K562 (cell line): ENCODE data around the gene TCOF1. TPM values are rescaled to one million over a fixed set of nuclear protein-coding genes. Genes with fewer than 3 reads are reported as not detected.

Source experiments
- ATAC-seq: fragments of 200-7000 bp; cut with Tn5 transposase; 3 replicates; pipeline ENCODE4 v1.9.1; 2020; ENCODE audit warnings: moderate library complexity
- BruUV-seq: library from RNA; stranded (reverse); fragments of 400-500 nt; replicated peaks from 2 replicates; lab custom pipeline; 2021; lab: Mats Ljungman, UMichigan
- CTCF ChIA-PET: fragments of 300-600 bp; formaldehyde crosslinking; extraction: SDS; loops from one replicate; lab custom pipeline; 2021; ENCODE audit warnings: low intra/inter-chr PET ratio; lab: Yijun Ruan, JAX
- POLR2A ChIA-PET: fragments of 300-600, 350-650 bp; sonication (Branson Sonifier 250); formaldehyde crosslinking; extraction: SDS; loops from one replicate; lab custom pipeline; 2021; ENCODE audit warnings: antibody characterized with exemption, inconsistent platforms; lab: Yijun Ruan, JAX
- DNase-seq, 4 experiments: peaks; one replicate each; pipeline versions ENCODE4 v3.0.0 to v3.0.0-alpha.2; 2011 to 2018; ENCODE audit warnings: low spot score in 3 of 4, mixed read lengths in 3 of 4; ENCODE audit errors: extremely low read depth in 1 of 4
- FAIRE-seq: peaks from 2 replicates; lab custom pipeline; 2011; peaks lifted over from hg19 to GRCh38; lab: Jason Lieb, UNC
- H2AFZ ChIP-seq: 2 replicates; pipeline ENCODE4 v1.6.0; 2011; ENCODE audit warnings: low read depth, low read length, control low read depth, inconsistent platforms
- H3K27ac ChIP-seq: fragments of 200-600 bp; 3 replicates; pipeline ENCODE4 v1.8.0; 2011; ENCODE audit warnings: low read depth, mild to moderate bottlenecking, control low read depth, inconsistent platforms, low read length, moderate library complexity, mixed read lengths; ENCODE audit errors: extremely low read depth
- H3K27me3 ChIP-seq, 2 experiments: fragments of 300-600 bp in 1 of 2; 2 replicates in 1 of 2; 3 replicates in 1 of 2; pipeline versions ENCODE4 v1.6.0 to v1.8.0; 2011; ENCODE audit warnings: inconsistent platforms in 2 of 2, low read length in 2 of 2, mild to moderate bottlenecking in 1 of 2, mixed read lengths in 1 of 2, moderate library complexity in 1 of 2; ENCODE audit not compliant: control insufficient read depth in 2 of 2, insufficient read depth in 2 of 2
- H3K36me3 ChIP-seq: fragments of 300-600 bp; 3 replicates; pipeline ENCODE4 v1.8.0; 2011; ENCODE audit warnings: mild to moderate bottlenecking, low read length, inconsistent platforms; ENCODE audit not compliant: control insufficient read depth, insufficient read depth
- H3K4me1 ChIP-seq, 2 experiments: fragments of 200-600 bp in 1 of 2; replicated peaks in 1 of 2; 2 replicates in 1 of 2; 3 replicates in 1 of 2; pipeline versions ENCODE4 v1.5.1 to v1.8.0; 2011; ENCODE audit warnings: inconsistent platforms in 2 of 2, low read length in 2 of 2, mild to moderate bottlenecking in 1 of 2, mixed read lengths in 1 of 2, moderate library complexity in 1 of 2; ENCODE audit not compliant: control insufficient read depth in 2 of 2, insufficient read depth in 2 of 2
- H3K4me2 ChIP-seq: 2 replicates; pipeline ENCODE4 v1.6.1; 2011; ENCODE audit warnings: low read length, control low read depth, inconsistent platforms, mixed read lengths; ENCODE audit not compliant: insufficient read depth
- H3K4me3 ChIP-seq: fragments of 200-600 bp; sonication (generic), shearing (Covaris generic); 2 replicates; pipeline ENCODE4 v1.5.1; 2016; ENCODE audit warnings: control low read depth, inconsistent platforms
- H3K79me2 ChIP-seq: fragments of 200-600 bp; 3 replicates; pipeline ENCODE4 v1.8.0; 2011; ENCODE audit warnings: low read length, inconsistent platforms; ENCODE audit not compliant: control insufficient read depth, insufficient read depth
- H3K9ac ChIP-seq, 2 experiments: 2 replicates each; pipeline versions ENCODE4 v1.6.0 to v1.6.1; 2011; ENCODE audit warnings: low read depth in 2 of 2, low read length in 2 of 2, control low read depth in 1 of 2, inconsistent platforms in 1 of 2, mild to moderate bottlenecking in 1 of 2, mixed read lengths in 1 of 2; ENCODE audit not compliant: insufficient read depth in 1 of 2
- H3K9me1 ChIP-seq: one replicate; pipeline ENCODE4 v1.6.0; 2011; ENCODE audit warnings: inconsistent platforms, mild to moderate bottlenecking, low read length, moderate library complexity; ENCODE audit not compliant: control insufficient read depth, insufficient read depth
- H3K9me3 ChIP-seq: replicated peaks from 2 replicates; pipeline ENCODE4 v1.5.1; 2011; ENCODE audit warnings: low read depth, low read length, inconsistent platforms; ENCODE audit not compliant: control insufficient read depth, insufficient read depth
- H4K20me1 ChIP-seq: replicated peaks from 2 replicates; pipeline ENCODE4 v1.6.1; 2011; ENCODE audit warnings: low read length, inconsistent platforms, mixed read lengths; ENCODE audit not compliant: control insufficient read depth, insufficient read depth
- CEBPB ChIP-seq: fragments of 450-650 bp; IDR thresholded peaks from 2 replicates; pipeline ENCODE4 v1.6.1; 2016; ENCODE audit warnings: missing genetic modification characterization, missing compliant biosample characterization
- GABPA ChIP-seq: fragments of 200-800 bp; sonication (Bioruptor generic); conservative IDR thresholded peaks from 2 replicates; pipeline ENCODE4 v1.6.1; 2016; ENCODE audit warnings: low read depth, missing genetic modification characterization, missing compliant biosample characterization
- MYNN ChIP-seq, 2 experiments: sonication (generic); formaldehyde crosslinking in 1 of 2; IDR thresholded peaks; 2 replicates each; pipeline versions ENCODE4 v1.5.0 to v1.6.1; 2016 to 2020; ENCODE audit warnings: antibody characterized with exemption in 1 of 2, missing genetic modification reagents in 1 of 2
- POLR2G ChIP-seq: fragments of 200-400 bp; formaldehyde crosslinking; IDR thresholded peaks from 2 replicates; pipeline ENCODE4 v1.6.1; 2017; ENCODE audit warnings: low read depth, mild to moderate bottlenecking, antibody characterized with exemption, low read length, moderate library complexity
- WGBS: fragments of 100-300 bp; shearing (Covaris generic); methylation state at CpG from one replicate; pipeline ENCODE4 v1.1.6; 2016; ENCODE audit warnings: low coverage, mixed read lengths; ENCODE audit not compliant: insufficient coverage; ENCODE audit errors: missing lambda C conversion rate; 5-methylcytosine and 5-hydroxymethylcytosine counted together
- in situ Hi-C: fragments of 300-500 bp; cut with MboI; formaldehyde crosslinking; loops from 4 replicates; pipeline ENCODE4 v1.15.0; 2018; ENCODE audit warnings: inconsistent platforms, mixed read lengths
- intact Hi-C: fragments of 100-400 bp; cut with micrococcal nuclease; formaldehyde crosslinking; loops from 2 replicates; pipeline ENCODE4 v1.14.2; 2022
- polyA plus RNA-seq, 8 experiments: library from polyadenylated mRNA; depleted of rRNA in 4 of 8; stranded (reverse) in 5 of 8; unstranded in 3 of 8; fragments of >200 nt; fragmentation: Nextera tagmentation in 2 of 8; fragmentation: Illumina TruSeq in 1 of 8; extraction: Ambion mirVana in 2 of 8; extraction: Trizol in 1 of 8; gene quantifications; 2 replicates each; pipeline versions ENCODE4 v1.2.1 to v1.2.3, GENCODE V29; 2011 to 2014; ENCODE audit warnings: inconsistent platforms in 1 of 8, missing spikeins in 1 of 8
- total RNA-seq, 7 experiments: library from RNA; depleted of rRNA in 6 of 7; stranded (reverse); fragments of >200 nt in 6 of 7; fragmentation: Illumina TruSeq in 2 of 7; extraction: Trizol in 2 of 7; gene quantifications; 2 replicates each; pipeline versions ENCODE4 v1.2.1 to v1.2.3, GENCODE V29; 2011 to 2021; ENCODE audit warnings: low replicate concordance in 1 of 7

TCOF1 gene
- total and polyA plus RNA-seq, 9 of the 15 experiments (the other 6 are each of a cell fraction or from before 2014, with no cell fraction given), result 9.8 to 134 (median 61.7) TPM

DNA sequence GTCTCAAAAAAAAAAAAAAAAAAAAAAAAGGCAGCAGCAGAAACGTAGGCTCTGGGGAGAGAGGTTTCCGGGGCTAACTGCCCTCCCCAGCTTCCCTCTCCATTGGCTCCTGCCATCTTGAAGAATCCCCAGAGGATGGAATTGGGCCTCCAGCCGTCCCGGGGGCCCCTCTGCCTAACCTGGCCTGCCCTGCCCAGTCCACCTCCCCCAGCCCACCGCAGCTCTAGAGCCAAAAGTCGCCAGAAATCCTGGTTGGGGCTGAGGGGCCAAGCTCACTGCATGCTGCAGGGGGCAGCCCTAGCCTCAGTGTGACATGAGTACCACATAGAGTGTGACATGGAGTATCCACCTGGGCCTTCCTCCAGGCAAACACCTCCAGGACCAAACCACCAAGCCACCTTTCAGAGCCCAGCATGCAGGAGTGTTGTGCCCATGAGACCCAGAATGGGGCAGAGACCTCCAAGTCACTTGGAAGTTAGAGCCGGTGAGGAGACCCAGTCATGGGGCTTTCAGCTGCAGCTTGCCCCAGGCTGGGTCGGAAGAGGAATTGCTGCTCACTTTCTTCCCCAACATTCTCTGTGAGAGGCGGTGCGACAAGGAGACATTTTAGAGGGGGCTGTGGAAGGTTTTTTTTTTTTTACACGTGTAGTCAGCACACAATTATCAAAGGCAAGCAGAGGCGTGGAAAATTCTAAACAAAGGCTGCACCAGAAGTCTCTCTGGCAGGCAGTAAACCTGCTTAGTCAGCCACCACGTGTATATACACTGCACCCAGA, 37.6 kb downstream of the TCOF1 start:
- no peak for FAIRE-seq
- Histone ChIP-seq H2AFZ (no peak overlapping the region), H3K36me3 (peaks cover 97% of the 10 kb centered on the region), H3K27ac (no peak overlapping the region), H3K4me1 (0 out of 5 replicates have a peak, but pooled peaks cover 0 to under 1% of the 10 kb centered on the region in 2 experiments), H3K9me1 (peaks cover 5% of the 10 kb centered on the region), H4K20me1 (peaks cover 4% of the 10 kb centered on the region; the same call in 1 of the 2 replicates), H3K79me2 (no peaks in the 10 kb centered on the region), H3K4me2 (no peak overlapping the region), H3K4me3 (no peak overlapping the region), H3K9ac (no peak overlapping the region), H3K9me3 (no peaks in the 10 kb centered on the region), H3K27me3 (no peaks in the 10 kb centered on the region)
- in situ Hi-C loops (no loop called here), intact Hi-C loops (no loop called here)
- ChIA-PET POLR2A (interaction anchor here (0.5 to 2.4 kb wide), 4 partner anchors 10 to 105 kb away, joined by 3 to 5 read pairs (median 3); no protein-coding TSS in a partner anchor), CTCF (interaction anchor here (0.6 to 1.7 kb wide), 2 partner anchors 37 to 41 kb away, joined by 3 to 7 read pairs; no protein-coding TSS in a partner anchor)
- DNase-seq, result no peak
- BruUV-seq, result no TSS peak
- WGBS, result 73% methylated on average over 9 of the region's 13 CpGs
- TF ChIP-seq GABPA (tag) (no peak), CEBPB (tag) (no peak), MYNN (IDR thresholded peaks at IDR 0.05) (no peak), MYNN (CRISPR knock-in tag; IDR thresholded peaks at IDR 0.05) (no peak), POLR2G (peak; percentile 47; the same call in 1 of the 2 replicates)
- peak; percentile 42; the same call in 2 of the 3 replicates for ATAC-seq
